ENCODE data around the gene ABCA13.

DNA sequence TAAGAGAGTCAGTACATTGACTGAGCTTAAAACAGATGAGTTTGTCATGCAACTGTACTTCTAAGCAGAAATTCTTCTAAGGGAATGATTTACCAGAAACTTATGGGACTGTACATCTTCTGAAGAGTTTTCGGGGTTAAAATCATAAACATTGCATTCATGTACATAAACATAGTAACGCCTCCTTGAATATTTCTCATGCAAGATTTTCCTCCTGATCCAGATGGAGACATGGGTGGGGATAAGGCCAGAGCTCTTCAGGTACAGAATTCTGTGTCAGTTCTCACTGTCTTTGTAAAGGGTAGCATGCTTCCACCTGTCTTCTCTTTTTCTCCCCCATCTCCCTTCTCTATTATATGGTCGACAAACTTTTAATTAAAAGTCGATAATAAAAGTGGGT, 335.3 kb downstream of the ABCA13 start:
- TF ChIP-seq, protein P1, sequence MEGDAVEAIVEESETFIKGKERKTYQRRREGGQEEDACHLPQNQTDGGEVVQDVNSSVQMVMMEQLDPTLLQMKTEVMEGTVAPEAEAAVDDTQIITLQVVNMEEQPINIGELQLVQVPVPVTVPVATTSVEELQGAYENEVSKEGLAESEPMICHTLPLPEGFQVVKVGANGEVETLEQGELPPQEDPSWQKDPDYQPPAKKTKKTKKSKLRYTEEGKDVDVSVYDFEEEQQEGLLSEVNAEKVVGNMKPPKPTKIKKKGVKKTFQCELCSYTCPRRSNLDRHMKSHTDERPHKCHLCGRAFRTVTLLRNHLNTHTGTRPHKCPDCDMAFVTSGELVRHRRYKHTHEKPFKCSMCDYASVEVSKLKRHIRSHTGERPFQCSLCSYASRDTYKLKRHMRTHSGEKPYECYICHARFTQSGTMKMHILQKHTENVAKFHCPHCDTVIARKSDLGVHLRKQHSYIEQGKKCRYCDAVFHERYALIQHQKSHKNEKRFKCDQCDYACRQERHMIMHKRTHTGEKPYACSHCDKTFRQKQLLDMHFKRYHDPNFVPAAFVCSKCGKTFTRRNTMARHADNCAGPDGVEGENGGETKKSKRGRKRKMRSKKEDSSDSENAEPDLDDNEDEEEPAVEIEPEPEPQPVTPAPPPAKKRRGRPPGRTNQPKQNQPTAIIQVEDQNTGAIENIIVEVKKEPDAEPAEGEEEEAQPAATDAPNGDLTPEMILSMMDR (conservative IDR thresholded peaks at IDR 0.05) = no peak
- no peak for TF ChIP-seq ZFX (IDR thresholded peaks at IDR 0.05)
